IPS-18c (cell line): Measurements from ENCODE around the gene AK8.

Source experiments
- H3K4me3 ChIP-seq: 2 replicates; pipeline ENCODE4 v1.7.0; 2013; ENCODE audit warnings: low read depth, mild to moderate bottlenecking, low read length, moderate library complexity; ENCODE audit not compliant: insufficient read depth
- H3K9me3 ChIP-seq: one replicate; pipeline ENCODE4 v1.6.1; 2013; ENCODE audit warnings: mild to moderate bottlenecking, low read length, moderate library complexity; ENCODE audit not compliant: control insufficient read depth, insufficient read depth

The AK8 gene

DNA sequence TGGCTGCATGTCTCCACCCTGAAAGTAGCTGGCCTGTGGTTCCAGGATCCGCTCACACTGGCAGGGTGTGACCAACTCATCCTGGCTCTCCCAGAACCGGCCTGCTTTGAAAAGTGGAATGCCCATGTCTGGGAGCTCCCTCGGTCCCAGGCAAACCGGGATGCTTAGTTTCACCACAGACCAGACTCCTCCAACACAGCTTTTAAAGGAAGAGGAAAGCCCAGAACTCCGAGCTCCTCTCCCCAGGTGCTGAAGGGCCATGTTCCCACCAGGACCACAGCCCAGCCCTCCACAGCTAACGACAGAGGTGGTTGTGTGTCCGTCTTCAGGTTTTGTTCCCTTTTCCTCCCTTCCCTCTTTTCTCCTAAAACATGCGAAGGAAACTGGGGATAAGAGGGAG lies 169.8 kb downstream of the AK8 start:
- Histone ChIP-seq H3K9me3 (no peaks in the 10 kb centered on the region), H3K4me3 (no peak overlapping the region)

DNA sequence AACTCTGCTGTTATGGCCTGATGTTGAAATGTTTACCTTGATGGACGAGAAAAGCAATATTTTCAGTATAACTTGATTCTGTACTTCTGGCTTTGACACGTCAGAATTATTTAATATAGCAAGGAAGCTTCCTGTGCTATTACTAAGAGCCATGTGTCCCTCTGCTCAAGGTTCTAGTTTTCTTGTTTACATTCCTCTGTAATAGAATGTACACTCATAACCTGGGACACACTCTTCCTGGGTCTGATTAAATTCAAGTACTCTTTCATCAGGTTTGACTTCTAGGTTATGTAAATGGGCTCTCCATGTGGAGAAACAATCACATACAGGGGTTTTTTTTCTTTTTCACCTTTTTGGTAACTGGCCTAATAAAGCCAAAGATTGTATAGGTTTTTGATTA lies 174.7 kb downstream of the AK8 start:
- no peak overlapping the region for H3K4me3 ChIP-seq
- peaks cover 3% of the 10 kb centered on the region for H3K9me3 ChIP-seq

GRCh38 chr9:132702254-132702653 lies 175.8 kb downstream of the AK8 start:
- Histone ChIP-seq H3K9me3 (peaks cover 3% of the 10 kb centered on the region), H3K4me3 (no peak overlapping the region)

DNA sequence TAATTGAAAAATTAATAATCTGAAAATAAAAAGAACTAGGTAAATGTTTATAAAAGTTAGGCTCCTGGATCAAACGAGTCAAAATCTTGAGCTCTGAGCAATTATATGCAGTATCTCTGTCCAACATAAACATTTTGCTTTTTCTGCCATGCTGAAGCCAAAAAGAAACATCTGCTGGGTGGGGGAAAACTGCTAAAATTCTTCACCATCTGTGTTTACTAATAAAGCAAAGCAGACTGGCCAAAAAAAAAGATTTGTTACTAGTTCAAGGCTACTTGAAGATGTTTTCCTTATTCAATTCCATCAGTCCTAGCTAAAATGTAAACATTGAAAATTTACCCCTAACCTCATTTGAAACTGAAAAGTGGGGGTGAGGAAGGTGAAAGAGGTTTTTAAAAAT lies 178.1 kb downstream of the AK8 start:
- peaks cover 3% of the 10 kb centered on the region for H3K9me3 ChIP-seq

GRCh38 chr9:132698989-132699388 lies 179.1 kb downstream of the AK8 start:
- Histone ChIP-seq H3K9me3 (peaks cover 3% of the 10 kb centered on the region), H3K4me3 (no peak overlapping the region)

More for the DNA sequence above, 178.1 kb downstream of the AK8 start:
- H3K4me3 ChIP-seq = no peak overlapping the region

DNA sequence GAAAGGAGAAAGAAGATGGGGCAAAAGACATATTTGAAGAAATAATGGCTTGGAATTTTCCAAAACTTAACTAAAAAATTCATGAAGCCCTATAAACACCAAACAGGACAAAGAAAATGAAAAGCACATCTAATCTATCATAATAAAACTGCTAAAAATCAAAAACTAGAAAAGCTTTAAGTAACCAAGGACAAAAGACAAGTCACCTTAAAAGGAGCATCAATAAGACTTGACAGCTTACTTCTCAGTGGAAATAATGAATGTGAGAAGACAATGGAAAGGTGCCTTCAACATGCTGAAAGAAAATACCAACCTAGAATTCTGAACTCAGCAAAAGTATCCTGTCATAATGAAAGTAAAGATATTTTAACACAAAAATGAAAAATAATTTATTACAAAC lies 180.9 kb downstream of the AK8 start:
- no peak overlapping the region for H3K4me3 ChIP-seq
- H3K9me3 ChIP-seq = peaks cover 3% of the 10 kb centered on the region

GRCh38 chr9:132694144-132694543 lies 183.9 kb downstream of the AK8 start:
- Histone ChIP-seq H3K4me3 (no peak overlapping the region), H3K9me3 (no peaks in the 10 kb centered on the region)

GRCh38 chr9:132690696-132691095 lies 187.4 kb downstream of the AK8 start:
- Histone ChIP-seq H3K9me3 (no peaks in the 10 kb centered on the region), H3K4me3 (no peak overlapping the region)

DNA sequence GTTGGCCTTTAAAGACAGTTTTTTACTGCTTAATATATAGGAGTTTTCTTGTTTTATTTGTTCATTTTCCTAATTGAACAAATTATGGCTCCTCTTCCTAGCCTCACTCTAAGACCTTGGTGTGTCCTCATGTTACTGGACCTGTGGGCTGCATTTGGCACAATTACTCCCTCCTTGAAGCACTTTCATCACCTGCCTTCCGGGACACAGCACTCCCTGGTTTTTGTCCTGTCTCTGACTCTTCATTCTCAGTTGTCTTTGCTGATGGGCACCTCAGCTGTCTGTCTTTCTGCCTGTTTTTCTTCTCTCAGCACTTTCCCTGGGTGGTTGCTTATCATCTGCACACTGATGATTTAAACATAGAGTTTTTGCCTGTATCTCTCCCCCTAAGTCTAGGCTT lies 194.2 kb downstream of the AK8 start:
- Histone ChIP-seq H3K9me3 (no peaks in the 10 kb centered on the region), H3K4me3 (no peak overlapping the region)

DNA sequence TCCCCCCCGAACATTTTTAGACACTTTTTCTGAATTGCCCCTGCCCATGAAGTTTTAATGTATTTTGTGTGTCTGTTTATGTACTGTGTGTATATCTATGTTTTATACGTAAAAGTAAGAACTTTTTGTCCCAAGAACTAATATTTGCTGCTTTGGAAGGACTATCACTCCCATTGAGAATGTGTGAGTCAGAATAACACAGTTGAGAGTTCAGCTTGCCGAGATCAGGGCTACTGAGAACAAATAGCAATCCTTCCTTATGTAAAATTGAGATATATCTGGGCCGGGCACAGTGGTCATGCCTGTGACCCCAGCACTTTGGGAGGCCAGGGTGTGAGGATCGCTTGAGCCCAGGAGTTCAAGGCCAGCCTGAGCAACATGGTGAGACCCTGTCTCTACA lies 196.5 kb downstream of the AK8 start:
- Histone ChIP-seq H3K9me3 (no peaks in the 10 kb centered on the region), H3K4me3 (no peak overlapping the region)

DNA sequence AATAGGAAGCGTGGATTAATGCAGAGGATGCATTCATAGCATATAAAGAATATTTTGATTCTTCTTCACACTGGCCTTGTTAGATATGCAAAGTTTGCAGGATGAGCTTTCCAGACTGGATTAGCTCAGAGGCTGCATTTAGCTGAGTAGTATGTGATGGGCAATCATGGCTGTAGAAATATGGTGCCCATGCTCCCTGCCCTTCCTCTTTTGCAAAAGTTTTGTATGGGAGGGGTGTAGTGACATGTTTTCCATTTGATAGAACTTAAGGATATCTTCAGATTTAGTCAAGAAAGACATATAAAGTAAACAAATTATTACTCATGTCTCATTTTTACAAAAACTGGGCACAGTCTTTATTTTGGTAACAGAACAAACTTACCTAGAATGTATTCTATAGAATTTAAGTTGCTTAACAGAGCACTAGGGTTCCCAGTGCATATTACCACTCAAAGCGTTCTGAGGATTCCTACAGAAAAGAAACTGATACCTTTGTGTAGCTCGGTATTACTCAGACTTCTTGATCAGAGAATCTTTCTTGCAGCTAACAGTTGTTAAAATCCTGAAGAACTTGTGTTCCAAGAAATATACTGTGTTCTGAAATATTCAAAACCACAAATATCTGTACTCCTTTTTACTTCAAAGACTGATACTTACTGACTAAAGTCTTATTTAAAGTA lies 198.0 kb downstream of the AK8 start:
- H3K9me3 ChIP-seq = no peaks in the 10 kb centered on the region
- H3K4me3 ChIP-seq = no peak overlapping the region

DNA sequence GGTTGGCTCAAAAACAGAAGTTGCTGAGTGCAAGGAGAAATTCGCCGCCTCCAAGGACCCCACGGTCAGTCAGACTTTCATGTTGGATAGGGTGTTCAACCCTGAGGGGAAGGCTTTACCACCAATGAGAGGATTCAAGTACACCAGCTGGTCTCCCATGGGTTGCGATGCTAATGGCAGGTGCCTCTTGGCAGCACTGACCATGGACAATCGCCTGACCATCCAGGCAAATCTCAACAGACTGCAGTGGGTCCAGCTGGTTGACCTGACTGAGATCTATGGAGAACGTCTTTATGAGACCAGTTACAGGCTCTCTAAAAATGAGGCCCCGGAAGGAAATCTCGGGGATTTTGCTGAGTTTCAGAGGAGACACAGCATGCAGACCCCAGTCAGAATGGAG lies 200.1 kb downstream of the AK8 start:
- H3K4me3 ChIP-seq = no peak overlapping the region
- no peaks in the 10 kb centered on the region for H3K9me3 ChIP-seq
